Effector CD8-positive, alpha-beta T cell (primary cell): ENCODE data around the gene FANCC.

Experiments
- DNase-seq: peaks from one replicate; lab custom pipeline; 2025; lab: John Stamatoyannopoulos, UW

FANCC gene

DNA sequence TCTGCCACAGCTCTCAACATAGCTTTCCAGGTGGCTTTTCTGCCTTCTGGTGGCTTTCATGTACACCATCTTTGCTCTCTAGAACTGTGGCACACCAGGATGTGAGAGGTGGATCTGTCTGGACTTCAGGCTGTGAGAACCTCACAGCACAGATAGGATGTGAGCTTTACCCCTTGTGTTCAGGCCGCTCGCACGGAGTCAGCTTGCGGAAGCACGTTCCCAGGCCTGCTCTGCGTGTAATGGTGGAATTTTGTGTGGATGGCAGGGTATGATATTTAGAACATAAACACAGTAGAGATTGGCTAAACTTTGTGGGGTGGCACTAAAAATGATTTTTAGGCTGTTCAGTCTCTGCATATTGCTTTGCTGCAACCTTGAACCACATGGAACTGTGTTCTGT, 250.5 kb downstream of the FANCC start:
- no peak for DNase-seq

DNA sequence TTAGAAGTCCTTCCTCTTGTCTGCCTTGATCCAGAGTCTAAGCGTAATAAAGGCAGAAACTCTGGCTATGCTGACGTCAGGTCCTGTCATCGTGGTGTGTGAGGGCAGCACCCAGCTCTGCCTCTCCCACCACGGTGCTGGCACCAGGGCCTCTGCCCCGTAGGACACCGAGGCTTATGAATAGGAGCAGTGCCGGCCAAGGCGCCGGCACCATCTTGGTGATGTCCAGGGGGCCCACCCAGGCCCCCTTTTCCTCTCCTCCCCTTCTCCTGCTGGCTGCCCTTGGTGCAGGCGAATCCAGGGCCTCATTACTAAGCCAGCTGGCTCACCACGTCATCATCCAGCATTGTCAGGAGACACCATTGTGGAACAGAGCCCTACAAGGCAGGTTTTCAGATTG, 252.3 kb downstream of the FANCC start:
- no peak for DNase-seq

DNA sequence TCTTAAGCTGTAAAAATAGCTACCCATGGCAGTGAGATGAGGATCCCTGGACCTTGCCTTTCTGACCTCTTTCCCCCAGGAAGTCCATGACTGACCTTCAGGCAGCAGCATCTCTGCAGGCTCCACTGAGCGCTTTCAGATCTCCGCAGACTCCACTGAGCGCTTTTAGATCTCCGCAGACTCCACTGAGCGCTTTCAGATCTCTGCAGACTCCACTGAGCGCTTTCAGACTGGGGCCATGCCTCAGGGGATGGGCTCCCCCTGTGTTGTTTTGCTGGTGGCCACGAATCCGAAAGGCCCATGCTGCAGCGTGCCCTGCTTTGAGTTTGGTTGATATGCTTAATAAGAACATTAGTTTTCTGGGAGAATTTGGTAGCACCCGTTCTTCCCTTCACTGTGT, 254.2 kb downstream of the FANCC start:
- DNase-seq, result no peak

DNA sequence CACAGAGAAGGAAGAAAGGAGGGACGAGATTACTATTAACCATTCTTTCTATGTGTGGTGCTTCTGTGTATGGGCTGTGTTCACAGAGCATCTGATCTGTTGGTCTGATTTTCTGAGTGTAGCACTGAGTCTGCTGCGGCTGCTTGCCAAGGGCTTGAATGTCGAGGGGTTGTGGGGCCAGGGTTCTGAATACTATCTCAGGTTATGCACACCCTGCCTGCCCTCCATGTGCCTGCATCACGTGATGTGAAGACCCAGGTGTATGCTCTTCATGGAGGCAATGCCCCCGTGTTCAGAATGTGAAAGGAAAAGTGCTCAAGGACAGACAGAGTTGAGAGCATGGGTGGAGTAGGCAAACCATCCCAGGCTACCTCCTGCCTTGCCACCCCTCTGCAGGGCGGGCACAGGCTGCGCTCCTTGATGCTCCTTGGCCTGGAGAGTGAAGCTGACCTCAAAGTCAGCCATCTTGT, 254.9 kb downstream of the FANCC start:
- DNase-seq, result no peak

- no peak for DNase-seq
These were observed 255.5 kb downstream of the FANCC start for GRCh38 chr9:95061916-95062595.

GRCh38 chr9:95060916-95061315, 256.6 kb downstream of the FANCC start:
- DNase-seq, result no peak

DNA sequence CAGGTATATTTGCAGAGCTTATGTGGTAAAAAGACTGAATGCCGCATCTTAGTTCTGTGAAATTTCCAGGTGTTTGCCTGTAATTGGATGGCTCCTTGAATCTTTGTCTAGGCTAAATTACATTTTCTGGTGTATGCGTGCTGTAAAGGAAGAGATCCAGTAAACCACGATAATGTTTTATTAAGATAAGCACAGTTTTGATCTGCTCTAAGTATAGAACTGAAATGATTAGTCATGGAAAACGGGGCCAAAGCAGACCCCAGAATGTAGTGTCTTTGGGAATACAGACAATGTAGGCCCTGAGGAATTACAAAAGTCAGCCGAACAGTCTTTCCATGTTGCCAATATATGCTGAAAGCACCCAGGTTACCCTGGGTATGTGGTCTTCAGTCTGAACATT, 257.3 kb downstream of the FANCC start:
- no peak for DNase-seq

GRCh38 chr9:95058795-95059386, 258.6 kb downstream of the FANCC start:
- no peak for DNase-seq

DNA sequence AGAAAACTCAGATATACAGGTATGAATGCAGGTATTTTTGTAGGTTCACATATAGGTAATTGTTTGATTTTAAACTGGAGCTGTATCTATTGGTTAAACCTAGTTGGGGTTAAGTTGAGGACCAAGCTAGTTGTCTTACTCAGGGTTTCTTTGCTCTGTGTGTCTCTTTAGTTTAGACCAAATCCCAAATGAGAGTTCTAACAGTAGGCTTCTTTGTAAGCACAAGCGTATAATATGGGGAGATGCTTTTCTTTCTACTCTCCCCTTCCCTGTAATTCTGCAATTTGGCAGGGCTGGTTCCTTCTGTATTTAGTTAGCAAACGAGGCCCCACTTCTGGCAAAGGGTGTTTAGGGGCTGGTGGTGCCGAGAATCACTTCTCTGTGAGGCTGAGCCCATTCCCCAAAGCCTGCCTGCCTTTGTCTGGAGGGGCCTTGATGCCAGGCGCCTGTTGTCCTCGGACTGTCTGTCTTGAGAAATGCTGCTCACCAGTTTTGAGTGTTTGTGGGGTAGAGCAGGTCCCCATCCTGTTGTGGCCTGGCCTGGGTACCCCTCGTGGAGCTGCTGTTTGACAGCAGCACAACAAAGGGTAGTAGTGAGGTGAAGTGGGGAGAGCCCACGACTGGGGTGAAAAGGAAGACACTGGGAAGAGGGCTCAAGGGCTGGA, 259.3 kb downstream of the FANCC start:
- DNase-seq, result no peak

DNA sequence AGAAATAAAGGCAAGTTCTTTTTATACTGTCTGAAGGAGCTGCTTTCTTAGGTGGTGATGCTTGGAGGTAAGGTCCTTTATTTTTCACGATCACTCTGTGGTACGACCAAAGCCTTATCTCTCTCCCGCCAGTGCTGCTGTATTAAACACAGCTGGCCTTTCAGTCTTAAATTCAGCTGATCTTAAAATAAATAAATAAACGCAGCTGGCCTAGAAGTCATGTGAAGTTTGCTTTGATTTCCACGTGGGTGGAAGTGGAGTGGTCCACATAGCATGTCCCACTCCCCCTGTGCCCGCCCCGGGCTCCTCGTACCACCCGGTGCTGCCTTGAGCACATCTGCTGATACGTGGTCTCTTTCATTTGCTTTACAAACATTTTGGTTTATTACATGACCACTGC, 260.4 kb downstream of the FANCC start:
- DNase-seq, result no peak

DNA sequence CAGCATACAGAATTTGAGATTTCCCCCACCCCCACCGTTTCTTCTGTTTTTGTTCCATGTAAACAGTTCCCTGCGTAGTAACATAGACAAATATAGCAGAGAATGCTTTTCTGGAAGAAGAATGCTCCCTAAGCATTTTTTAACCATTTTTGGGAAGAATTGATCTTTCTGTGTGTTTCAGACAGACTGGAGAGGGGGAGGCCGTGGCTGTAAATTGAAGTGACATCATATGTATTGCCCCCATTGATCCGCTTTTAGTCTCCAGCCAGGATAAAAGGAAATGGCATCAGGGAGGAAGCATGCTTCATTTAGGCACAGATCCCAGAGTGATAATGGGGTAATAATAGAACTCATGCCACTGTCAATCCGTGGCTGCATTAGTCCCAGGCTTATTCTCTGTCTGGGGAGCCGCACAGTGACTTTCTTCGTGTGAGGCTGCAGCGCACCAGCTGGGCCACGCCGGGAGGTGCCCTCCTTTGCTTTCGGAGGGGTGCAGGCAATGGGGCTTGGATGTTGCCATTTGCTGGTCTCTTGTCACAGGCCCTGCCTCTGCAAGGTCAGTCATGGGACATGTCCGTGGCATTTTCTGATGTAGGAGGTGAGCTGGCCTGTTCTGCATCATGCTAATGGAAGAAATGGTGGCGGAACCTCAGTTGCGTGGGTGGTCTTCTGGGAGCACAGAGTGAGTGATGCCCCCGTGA, 261.5 kb downstream of the FANCC start:
- no peak for DNase-seq

DNA sequence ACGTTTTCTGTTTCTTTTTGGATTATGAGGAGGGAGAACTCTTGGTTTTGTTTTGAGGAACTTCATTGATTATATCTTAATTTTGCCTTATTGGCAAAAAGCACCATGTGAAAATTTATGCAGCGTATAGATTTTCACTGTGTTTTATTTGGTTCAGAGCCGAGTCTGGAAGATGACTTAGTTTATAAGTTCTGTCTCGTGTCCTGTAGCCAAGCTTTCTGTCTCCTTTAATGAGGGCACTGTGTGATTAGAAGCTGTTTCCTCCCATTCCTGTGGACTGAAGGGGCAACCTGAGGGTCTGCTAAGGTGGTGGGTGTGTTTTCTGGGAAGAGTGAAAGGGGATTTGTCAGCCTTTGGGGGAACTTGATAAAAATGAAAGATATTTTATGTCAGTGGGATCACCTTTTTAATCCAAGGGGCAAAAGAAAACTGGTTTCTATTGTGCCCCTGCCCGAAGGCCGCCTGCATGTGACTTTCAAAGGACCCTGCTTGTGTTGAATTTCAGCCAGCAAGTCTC, 262.1 kb downstream of the FANCC start:
- DNase-seq, result no peak

DNA sequence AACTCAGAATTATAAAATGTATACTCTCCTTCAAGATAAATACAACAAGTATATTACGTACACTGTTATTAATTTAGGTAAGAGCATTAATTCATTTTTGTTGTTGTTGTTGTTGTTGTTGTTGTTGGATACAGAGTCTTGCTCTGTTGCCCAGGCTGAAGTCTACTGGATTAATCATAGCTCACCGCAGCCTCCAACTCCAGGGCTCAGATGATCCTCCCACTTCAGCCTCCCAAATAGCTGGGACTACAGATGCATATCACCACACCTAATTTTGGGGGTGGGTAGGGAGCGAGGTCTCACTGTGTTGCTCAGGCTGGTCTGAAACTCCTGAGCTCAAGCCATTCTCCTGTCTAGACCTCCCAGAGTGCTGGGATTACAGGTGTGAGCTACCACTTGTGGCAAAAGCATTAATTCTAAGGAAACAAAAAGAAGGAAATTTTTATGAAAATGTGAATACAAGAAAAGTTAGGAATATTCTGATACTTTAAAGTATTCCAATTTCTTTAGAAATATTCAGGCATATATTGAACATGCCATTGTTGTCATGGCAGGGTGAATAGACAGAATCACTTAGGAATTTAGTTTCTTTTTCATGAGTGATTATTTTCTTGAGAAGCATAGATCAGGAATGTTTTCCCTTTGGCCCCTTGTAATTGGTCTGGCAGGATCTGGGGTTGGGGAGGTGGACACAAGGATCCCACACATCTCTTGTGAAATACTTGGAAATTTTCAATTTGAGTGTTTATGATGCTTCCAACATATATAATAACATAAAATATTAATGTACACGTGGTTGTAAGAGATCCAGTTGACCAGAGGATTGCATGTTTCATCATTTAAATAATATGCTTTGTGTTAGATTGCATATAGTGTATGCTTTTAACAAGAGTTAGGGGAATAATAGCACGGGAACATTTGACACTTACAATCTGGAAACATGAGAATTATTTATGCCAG, 263.6 kb downstream of the FANCC start:
- DNase-seq, result no peak

DNA sequence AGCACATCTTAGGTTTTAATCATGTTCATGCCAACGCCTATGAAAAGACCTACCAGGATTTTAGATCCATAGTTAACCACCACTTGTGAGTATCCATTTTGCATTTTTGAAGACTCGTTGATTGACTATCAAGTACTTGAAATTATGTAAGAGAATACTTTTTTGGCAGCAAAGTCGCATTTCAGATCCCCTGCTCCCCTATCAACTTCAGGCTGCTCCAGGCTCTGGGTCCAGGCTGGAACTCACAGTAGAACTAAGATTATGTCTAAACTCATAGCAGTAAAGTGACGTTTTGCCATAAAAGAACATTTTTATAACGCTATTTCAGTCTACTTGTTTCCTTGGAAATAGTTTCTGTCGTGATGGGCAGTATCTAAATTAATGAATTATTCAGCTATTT, 267.7 kb downstream of the FANCC start:
- no peak for DNase-seq
